Smooth muscle cell (in vitro differentiated cells): ENCODE measurements around the gene NT5DC1. TPM values are rescaled to one million over a fixed set of nuclear protein-coding genes. Genes with fewer than 3 reads are reported as not detected.

ENCODE experiments used
- DNase-seq: peaks from one replicate; lab custom pipeline; 2025; ENCODE audit not compliant: unreplicated experiment; lab: John Stamatoyannopoulos, UW
- H2AFZ ChIP-seq: fragments of 200-600 bp; sonication (generic); 2 replicates; pipeline ENCODE4 v1.6.0; 2016; ENCODE audit warnings: antibody characterized with exemption, low read depth, mild to moderate bottlenecking
- H3F3A ChIP-seq: fragments of 200-600 bp; sonication (generic); 2 replicates; pipeline ENCODE4 v1.6.0; 2017; ENCODE audit warnings: antibody characterized with exemption, low read depth
- H3K27ac ChIP-seq: fragments of 200-600 bp; sonication (generic); 2 replicates; pipeline ENCODE4 v1.5.1; 2016; ENCODE audit warnings: low read depth, mild to moderate bottlenecking
- H3K27me3 ChIP-seq: fragments of 200-600 bp; sonication (generic); 2 replicates; pipeline ENCODE4 v1.6.1; 2016; ENCODE audit warnings: low read depth, mild to moderate bottlenecking
- H3K36me3 ChIP-seq: fragments of 200-600 bp; sonication (generic); 2 replicates; pipeline ENCODE4 v1.5.1; 2016; ENCODE audit warnings: low read depth
- H3K4me1 ChIP-seq: fragments of 200-600 bp; sonication (generic); 2 replicates; pipeline ENCODE4 v1.5.1; 2016; ENCODE audit warnings: low read depth
- H3K4me2 ChIP-seq: fragments of 200-600 bp; sonication (generic); 2 replicates; pipeline ENCODE4 v1.6.0; 2016; ENCODE audit warnings: mild to moderate bottlenecking
- H3K4me3 ChIP-seq: fragments of 200-600 bp; sonication (generic); 2 replicates; pipeline ENCODE4 v1.5.1; 2016; ENCODE audit warnings: mild to moderate bottlenecking
- H3K79me2 ChIP-seq: fragments of 200-600 bp; sonication (generic); 2 replicates; pipeline ENCODE4 v1.6.0; 2016; ENCODE audit warnings: low read depth, mild to moderate bottlenecking
- H3K9ac ChIP-seq: fragments of 200-600 bp; sonication (generic); 2 replicates; pipeline ENCODE4 v1.6.0; 2016; ENCODE audit warnings: low read depth
- H3K9me3 ChIP-seq: fragments of 200-600 bp; sonication (generic); replicated peaks from 2 replicates; pipeline ENCODE4 v1.5.1; 2016; ENCODE audit warnings: low read depth
- H4K20me1 ChIP-seq: fragments of 200-600 bp; sonication (generic); 2 replicates; pipeline ENCODE4 v1.6.0; 2016; ENCODE audit warnings: low read depth
- CTCF ChIP-seq: fragments of 200-600 bp; sonication (generic); IDR thresholded peaks from 2 replicates; pipeline ENCODE4 v1.5.1; 2017; ENCODE audit warnings: borderline replicate concordance, mild to moderate bottlenecking, antibody characterized with exemption; ENCODE audit not compliant: insufficient read depth, poor library complexity, severe bottlenecking
- WGBS: methylation state at CpG from one replicate; pipeline ENCODE4 v1.1.7; 2016; ENCODE audit warnings: low lambda C conversion rate; 5-methylcytosine and 5-hydroxymethylcytosine counted together
- polyA plus RNA-seq: library from polyadenylated mRNA; unstranded; fragments of >200 nt; fragmentation: Nextera tagmentation; extraction: Ambion mirVana; gene quantifications from 2 replicates; pipeline ENCODE4 v1.2.1, GENCODE V29; 2016
- total RNA-seq: library from RNA; depleted of rRNA; stranded (reverse); fragments of >200 nt; gene quantifications from 2 replicates; pipeline ENCODE4 v1.2.3, GENCODE V29; 2014

The NT5DC1 gene
- total and polyA plus RNA-seq, 2 experiments from 2014 or later = 3.7 to 23.9 TPM

GRCh38 chr6:116126032-116126431, 25.4 kb downstream of the NT5DC1 start, which contains the start of gene COL10A1:
TSS of gene COL10A1 (minus strand) at chr6:116126132. CDS start at chr6:116125492, 640 bp downstream.
- TF ChIP-seq CTCF = no peak
- Histone ChIP-seq H3K79me2 (no peaks in the 10 kb centered on the region), H2AFZ (no peak within 1 kb of the TSS), H3F3A (no peaks in the 10 kb centered on the region), H3K36me3 (no peaks in the 10 kb centered on the region), H3K27ac (no peak within 1 kb of the TSS), H3K9ac (no peak within 1 kb of the TSS), H3K4me2 (no peak within 1 kb of the TSS), H3K4me3 (no peak within 1 kb of the TSS), H4K20me1 (no peaks in the 10 kb centered on the region), H3K27me3 (no peaks in the 10 kb centered on the region), H3K4me1 (no peaks in the 10 kb centered on the region), H3K9me3 (no peaks in the 10 kb centered on the region)
- no peak for DNase-seq
- 96% methylated on average over 6 of the region's 6 CpGs for WGBS

GRCh38 chr6:116127771-116128493, 27.3 kb downstream of the NT5DC1 start:
- no peak for DNase-seq
- no peaks in the 10 kb centered on the region for H3K79me2 ChIP-seq
- no peaks in the 10 kb centered on the region for H3F3A ChIP-seq
- no peaks in the 10 kb centered on the region for H3K36me3 ChIP-seq
- H3K9me3 ChIP-seq = no peaks in the 10 kb centered on the region
- H3K4me1 ChIP-seq = no peaks in the 10 kb centered on the region
- TF ChIP-seq CTCF = no peak
- H3K27me3 ChIP-seq = no peaks in the 10 kb centered on the region
- 89% methylated on average over 2 of the region's 2 CpGs for WGBS
- H3K27ac ChIP-seq = no peak overlapping the region
- no peaks in the 10 kb centered on the region for H4K20me1 ChIP-seq
- no peak overlapping the region for H2AFZ ChIP-seq
- H3K4me2 ChIP-seq = no peak overlapping the region
- H3K9ac ChIP-seq = no peak overlapping the region
- H3K4me3 ChIP-seq = no peak overlapping the region

DNA sequence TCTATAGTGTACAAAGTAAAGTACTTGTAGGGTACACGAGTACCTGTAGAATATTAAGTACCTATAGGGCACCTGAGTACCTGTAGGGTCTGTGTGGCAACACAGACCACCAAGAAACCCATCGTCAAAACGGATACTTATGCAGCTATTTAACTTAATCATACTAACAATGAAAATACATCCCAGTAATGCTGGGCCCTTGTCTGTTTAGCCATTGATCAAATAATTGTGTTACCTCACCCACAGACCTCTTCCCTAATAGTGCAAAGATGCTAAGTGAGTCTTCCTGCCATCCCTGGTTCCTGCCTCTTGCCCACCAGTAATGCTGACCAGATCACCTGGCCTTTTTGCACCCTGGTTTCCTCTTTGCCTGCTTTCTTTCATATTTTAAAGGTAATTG, 32.8 kb downstream of the NT5DC1 start:
- Histone ChIP-seq H3K27me3 (no peaks in the 10 kb centered on the region), H4K20me1 (no peaks in the 10 kb centered on the region), H2AFZ (no peak overlapping the region), H3K4me2 (no peak overlapping the region), H3K79me2 (no peaks in the 10 kb centered on the region), H3K27ac (no peak overlapping the region), H3F3A (no peaks in the 10 kb centered on the region), H3K9ac (no peak overlapping the region), H3K36me3 (no peaks in the 10 kb centered on the region), H3K4me3 (no peak overlapping the region), H3K4me1 (no peaks in the 10 kb centered on the region), H3K9me3 (no peaks in the 10 kb centered on the region)
- WGBS = 59% methylated on average over 3 of the region's 3 CpGs
- no peak for DNase-seq
- no peak for TF ChIP-seq CTCF

DNA sequence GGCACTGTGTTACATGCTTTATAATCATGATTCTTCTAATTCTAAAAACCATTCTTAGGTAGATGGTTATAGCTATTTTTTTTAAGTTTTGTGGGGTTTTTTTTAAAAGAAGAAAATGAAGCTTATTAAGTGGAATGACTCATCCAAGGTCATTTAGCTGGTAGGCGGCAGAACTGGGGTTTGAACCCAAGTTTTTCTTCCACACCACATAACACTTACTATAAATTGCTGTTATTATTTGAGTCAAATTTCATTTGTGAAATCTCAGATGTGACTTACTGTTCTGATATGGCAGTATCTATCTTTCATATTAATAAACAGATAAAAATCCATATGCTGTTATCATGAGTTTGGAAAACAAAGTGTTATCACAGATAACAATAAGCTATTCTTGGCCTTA, 35.7 kb downstream of the NT5DC1 start:
- H3K4me3 ChIP-seq = no peak overlapping the region
- no peak for DNase-seq
- TF ChIP-seq CTCF = no peak
- no peaks in the 10 kb centered on the region for H4K20me1 ChIP-seq
- H3K4me1 ChIP-seq = no peaks in the 10 kb centered on the region
- H2AFZ ChIP-seq = no peak overlapping the region
- H3K9me3 ChIP-seq = no peaks in the 10 kb centered on the region
- H3F3A ChIP-seq = no peaks in the 10 kb centered on the region
- 100% methylated on average over 1 of the region's 1 CpG for WGBS
- no peak overlapping the region for H3K4me2 ChIP-seq
- H3K79me2 ChIP-seq = no peaks in the 10 kb centered on the region
- H3K9ac ChIP-seq = no peak overlapping the region
- H3K27me3 ChIP-seq = no peaks in the 10 kb centered on the region
- no peak overlapping the region for H3K27ac ChIP-seq
- H3K36me3 ChIP-seq = no peaks in the 10 kb centered on the region
